Medulla oblongata (tissue), 1 donor: Measurements from ENCODE around the gene MRPL1.
"Not testable (repeated sequence)": the region's sequence is repeated elsewhere in the genome, so short reads cannot be mapped to it uniquely, and the experiment has no call there.

Experiments
- DNase-seq: peaks from one replicate; pipeline ENCODE4 v3.0.0-alpha.2; 2015; ENCODE audit errors: extremely low spot score

MRPL1 gene

GRCh38 chr4:77849278-77849965 lies 13.2 kb upstream of the MRPL1 start:
- no peak for DNase-seq

- no peak for DNase-seq
These were observed 9.6 kb upstream of the MRPL1 start for GRCh38 chr4:77852892-77853495.

DNA sequence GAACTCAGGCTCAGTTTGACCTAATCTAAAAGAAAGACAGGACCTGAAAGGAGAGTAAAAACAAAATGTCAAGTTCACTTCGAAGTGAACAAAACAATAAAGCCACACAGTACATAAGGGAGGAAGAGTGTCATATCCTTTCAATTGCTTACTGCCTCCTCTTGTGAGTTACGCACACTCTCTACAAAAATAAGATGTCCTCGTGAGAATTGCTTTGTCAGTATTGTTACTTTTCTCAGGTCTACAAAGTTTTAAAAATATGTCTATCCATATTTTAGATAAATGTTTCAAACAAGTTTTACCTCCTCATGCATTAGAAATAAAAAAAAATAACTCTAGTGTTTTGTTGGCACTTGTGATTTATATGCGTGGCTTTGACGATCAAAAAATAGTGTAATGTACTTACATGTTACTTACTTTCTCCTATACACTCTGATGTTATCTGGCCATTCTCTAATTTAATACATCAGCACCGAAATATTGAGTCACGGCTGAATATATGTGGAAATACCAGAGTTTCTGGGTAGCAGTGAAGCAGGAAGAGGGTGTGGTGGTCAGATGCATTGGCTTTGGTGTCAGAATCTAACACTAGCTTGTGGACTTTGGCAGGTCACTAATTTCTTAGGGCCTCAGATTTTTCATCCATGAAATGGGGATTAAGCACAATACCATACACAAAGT lies 8.1 kb upstream of the MRPL1 start:
- DNase-seq: no peak

GRCh38 chr4:77856152-77856551 lies 6.5 kb upstream of the MRPL1 start:
- no peak for DNase-seq

DNA sequence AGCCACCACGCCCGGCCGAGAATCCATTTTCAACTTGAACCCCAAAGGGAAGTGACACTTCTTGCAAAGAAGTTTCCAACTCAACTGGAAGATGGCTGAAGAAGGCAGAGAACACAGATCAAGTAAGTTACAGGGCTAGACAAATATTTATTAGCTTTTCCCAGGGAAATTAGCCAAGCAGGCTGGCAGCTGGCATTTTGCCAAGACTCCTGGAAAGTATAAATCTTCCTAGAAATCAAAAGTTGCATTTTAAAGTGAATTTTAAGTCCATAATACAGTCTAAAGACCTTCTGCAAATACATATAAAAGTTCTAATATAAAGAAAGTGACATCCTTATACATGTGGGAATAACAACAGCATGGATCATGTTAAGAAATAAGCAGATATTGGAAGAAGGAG lies 3.4 kb upstream of the MRPL1 start:
- DNase-seq: no peak

DNA sequence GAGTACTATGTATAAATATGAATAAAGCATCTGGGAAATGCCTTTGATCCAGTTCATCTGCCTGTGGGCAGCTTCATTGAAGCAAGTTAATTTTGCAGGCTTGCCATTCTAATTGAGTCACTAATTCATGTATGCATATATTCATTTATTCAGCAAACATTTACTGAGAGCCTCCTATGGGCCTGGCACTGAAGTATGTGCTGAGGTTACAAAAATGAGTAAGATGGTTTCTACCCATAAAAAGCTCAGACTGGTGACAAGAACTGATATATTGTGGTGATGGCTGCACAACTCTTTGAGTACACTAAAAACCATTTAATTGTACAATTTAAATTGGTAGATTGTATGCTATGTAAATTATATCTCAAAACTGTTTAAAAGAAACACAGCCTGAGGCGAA lies 1.1 kb upstream of the MRPL1 start:
- DNase-seq: no peak

DNA sequence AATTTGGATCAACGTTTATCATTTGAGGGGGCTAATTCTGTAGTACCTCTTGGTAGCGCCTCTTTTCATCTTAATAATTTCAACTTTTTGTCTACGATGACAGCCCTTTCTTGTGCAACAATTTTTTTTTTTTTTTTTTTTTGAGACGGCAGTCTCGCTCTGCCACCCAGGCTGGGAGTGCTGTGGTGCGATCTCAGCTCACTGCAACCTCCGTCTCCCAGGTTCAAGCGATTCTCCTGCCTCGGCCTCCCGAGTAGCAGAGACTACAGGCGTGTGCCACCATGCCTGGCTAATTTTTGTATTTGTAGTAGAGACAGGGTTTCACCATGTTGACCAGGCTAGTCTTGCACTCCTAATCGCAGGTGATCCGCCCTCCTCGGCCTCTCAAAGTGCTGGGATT lies 711 bp downstream of the MRPL1 start:
- DNase-seq: not testable (repeated sequence)

GRCh38 chr4:77865259-77865658 lies 2.6 kb downstream of the MRPL1 start:
- DNase-seq: no peak

DNA sequence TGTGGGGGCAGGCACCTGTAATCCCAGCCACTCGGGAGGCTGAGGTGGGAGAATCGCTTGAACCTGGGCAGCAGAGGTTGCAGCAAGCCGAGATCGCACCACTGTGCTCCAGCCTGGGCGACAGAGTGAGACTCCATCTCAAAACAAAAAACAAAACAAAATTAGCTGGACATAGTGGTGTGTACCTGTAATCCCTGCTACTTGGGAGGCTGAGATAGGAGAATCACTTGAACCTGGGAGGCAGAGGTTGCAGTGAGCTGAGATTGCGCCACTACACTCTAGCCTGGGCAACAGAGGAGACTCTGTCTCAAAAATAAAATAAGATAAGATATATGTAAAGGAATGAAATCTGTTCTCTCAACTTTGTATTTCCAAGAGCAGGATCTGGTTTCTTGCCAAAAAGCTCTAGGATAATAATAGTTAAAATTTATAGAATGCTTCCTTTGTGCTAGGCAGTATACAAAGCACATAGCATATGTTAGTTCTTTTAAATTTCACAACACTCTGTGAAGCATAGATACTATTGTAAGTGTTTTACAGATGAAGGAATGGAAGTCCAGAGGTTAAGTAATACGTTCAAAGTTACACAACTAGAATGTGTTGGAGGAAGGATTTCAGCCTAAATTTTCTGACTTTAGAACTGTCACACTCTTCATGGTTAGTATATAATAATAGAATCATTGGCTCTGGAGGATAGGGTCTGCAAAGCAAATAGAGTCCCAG lies 10.3 kb downstream of the MRPL1 start:
- no peak for DNase-seq

GRCh38 chr4:77877167-77877566 lies 14.5 kb downstream of the MRPL1 start:
- DNase-seq: no peak

GRCh38 chr4:77877771-77878565 lies 15.3 kb downstream of the MRPL1 start:
- DNase-seq: no peak

GRCh38 chr4:77880784-77881183 lies 18.2 kb downstream of the MRPL1 start:
- no peak for DNase-seq

DNA sequence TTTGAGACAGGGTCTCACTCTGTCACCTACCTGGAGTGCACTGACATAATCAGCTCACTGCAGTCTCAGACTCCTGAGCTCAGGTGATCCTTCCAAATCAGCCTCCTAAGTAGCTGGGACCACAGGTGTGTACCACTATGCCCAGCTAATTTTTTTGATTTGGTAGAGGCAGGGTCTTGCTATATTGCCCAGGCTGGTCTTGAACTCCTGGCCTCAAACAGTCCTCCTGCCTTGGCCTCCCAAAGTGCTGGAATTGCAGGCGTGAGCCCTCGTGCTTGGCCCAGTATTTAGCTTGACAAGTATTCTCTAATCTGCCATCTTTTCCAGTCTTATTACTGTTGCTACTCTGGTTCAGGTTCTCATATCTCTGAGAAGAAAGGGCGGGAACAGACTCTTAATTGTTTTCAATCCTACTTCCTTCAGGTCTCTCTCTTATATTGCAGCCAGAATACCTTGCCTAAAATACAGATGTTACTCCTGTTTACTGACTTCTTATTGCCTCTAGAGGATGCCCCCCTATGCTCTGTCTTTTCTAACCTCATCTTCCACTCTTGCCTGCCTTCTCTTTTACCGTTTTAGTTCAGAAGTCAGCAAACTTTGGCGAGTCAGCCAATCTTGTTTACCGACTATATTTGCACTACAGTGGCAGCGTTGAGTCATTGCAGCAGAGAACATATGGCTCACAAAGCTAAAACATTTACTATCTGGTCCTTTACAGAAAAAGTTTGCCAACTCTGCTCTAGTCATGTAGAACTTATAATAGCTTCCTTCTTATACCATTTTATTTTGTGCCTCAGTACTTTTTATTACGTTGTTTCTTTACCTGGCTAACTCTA lies 19.0 kb downstream of the MRPL1 start:
- no peak for DNase-seq

DNA sequence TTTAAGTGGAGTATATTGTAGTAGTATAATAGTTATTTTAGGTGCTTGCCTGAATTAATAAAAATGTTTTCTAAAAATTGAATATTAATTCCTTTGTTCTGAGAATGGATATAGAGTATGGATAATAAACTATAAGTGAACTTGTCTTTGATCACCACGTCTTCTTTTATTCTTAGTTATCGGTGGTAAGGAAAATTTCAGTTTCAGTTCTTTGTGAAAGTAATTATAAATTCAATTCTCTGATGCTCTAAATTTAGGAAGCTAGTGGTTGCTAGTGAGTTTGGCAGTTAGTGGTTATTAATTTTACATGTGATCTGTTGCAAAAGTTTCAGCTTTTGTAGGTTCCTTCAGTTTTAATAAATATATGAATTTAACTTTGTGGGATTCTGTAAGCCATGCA lies 30.8 kb downstream of the MRPL1 start:
- DNase-seq: no peak

GRCh38 chr4:77899607-77900006 lies 37.0 kb downstream of the MRPL1 start:
- DNase-seq: no peak

- no peak for DNase-seq
These were observed 40.6 kb downstream of the MRPL1 start for GRCh38 chr4:77903186-77903585.

GRCh38 chr4:77905651-77906263 lies 43.1 kb downstream of the MRPL1 start:
- DNase-seq: no peak

DNA sequence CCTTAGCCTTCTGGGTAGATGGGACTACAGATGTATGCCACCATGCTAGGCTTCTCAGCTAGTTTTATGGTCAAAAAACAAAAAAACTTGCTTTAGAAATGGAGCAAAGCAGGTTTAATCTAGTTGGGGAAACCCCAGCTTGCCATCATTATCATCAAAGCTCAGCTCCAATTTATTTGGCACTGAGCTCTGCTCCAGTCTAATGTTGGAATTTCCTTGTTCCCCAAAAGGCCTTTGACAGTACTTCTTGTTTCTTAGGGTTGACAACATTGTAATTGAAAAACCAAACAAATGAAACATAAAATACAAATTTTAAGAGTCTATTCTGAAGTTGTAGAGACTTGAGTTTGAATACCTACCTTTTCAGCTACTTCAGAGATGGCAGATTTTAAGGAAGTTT lies 48.0 kb downstream of the MRPL1 start:
- DNase-seq: no peak

DNA sequence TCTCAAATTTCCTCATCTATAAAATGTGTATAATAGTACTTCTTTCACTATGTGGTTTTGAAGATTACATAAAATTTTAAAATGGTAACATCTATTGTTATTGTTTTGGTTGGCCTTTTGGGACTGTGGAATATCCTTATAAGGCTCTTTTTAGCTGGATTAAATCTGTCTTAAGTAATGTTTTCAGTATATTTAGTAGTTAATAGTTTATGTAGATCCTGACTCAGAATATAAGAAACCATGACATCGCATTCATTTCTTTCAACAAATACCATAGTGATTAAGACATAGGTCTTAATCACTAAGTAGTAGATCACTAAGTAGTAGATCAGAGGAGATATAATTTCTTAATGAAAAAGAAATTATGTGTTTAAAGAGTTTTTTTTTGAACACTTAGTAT lies 48.5 kb downstream of the MRPL1 start:
- DNase-seq: no peak

DNA sequence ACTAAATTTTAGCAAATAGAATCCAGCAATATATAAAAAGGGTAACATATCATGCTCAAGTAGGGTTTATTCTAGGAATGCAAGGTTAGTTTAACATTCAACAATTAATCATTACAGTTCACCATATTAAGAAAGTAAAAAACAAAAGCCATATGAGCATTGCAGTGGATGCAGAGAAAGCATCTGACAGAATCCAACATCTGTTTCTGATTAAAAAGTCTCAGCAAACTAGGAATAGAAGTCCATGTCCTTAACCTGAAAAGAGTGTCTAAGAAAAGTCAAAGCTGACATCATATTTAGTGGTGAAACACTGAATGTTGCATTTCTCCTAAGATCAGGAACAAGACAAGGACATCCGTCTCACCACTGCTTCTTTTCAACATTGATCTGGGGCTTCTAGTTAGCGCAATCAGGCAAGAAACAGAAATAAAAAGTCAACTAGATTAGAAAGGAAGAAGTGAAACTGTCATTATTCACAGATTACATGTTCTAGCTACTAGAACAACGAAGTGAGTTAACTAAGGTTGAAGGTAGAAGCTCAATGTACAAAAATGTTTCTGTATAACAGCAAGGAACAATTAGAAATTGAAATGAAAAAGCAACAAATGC lies 49.3 kb downstream of the MRPL1 start:
- no peak for DNase-seq
